ENCODE data around the gene STAG1.
A peak's percentile ranks its signal among the peaks of the same experiment; 100 is the strongest.
"Not testable (repeated sequence)": the region's sequence is repeated elsewhere in the genome, so short reads cannot be mapped to it uniquely, and the experiment has no call there.

STAG1 gene

GRCh38 chr3:136752172-136752421 lies at the start of gene STAG1:
Gene STAG1 (minus strand): TSS chr3:136752378. CDS start chr3:136630898, 121,480 bp downstream.
- DNase-seq (ENCODE audit: low read depth), result no peak

DNA sequence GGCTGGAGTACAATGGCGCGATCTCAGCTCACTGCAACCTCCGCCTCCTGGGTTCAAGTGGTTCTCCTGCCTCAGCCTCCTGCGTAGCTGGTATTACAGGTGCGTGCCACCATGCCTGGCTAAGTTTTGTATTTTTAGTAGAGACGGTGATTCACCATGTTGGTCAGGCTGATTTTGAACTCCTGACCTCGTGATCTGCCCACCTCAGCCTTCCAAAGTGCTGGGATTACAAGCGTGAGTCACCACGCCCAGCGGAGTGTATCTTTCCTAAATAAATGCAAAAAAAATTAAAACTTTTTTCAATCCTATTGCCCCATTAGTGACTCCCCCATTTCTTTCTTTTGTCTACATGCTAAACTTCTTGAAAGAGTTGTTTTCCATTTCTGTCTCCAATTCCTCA lies 49.0 kb upstream of the STAG1 start:
- DNase-seq (ENCODE audit: low read depth), result not testable (repeated sequence)

- no peak for DNase-seq (ENCODE audit: low read depth)
Measured at GRCh38 chr3:136792556-136793330, 40.6 kb upstream of the STAG1 start.

GRCh38 chr3:136790786-136791185 lies 38.6 kb upstream of the STAG1 start:
- no peak for DNase-seq (ENCODE audit: low read depth)

DNA sequence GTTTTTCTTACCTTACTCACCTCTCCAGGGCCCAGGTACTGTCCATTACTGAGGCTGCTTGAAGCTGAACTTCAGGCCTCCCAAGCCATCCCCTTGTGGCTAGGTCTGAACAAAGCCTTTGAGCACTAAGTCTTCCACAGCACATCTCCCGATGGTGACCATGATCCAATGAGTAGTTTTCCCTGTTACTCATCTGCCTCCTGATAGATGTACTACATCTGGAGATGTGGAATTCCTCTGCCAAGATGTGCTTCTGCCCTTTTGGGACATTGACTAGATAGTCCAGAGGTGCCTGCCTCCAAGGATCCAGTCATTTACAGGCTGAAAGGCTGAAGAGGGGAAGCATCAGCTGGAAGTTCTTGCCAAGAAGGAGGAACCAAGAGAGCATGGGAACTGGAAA lies 37.8 kb upstream of the STAG1 start:
- DNase-seq (ENCODE audit: low read depth), result no peak

DNA sequence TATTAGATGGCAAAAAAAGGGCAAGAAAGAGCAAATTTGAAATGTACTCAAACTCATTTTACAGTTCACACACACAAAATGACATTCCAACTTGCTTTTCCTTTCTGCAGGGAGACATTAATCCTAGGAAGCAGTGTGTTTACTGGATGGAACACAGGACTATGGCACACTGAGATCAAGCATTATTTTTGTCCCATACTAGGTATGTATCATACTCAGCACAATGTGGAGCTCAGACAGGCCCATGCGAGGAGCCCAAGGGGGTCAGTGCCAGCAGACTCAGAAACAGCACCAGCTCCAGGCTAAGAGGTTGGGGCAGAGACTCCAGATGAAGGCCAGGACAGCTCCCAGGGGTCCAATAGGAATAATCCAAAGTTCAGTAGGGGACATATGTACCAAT lies 36.0 kb upstream of the STAG1 start:
- DNase-seq (ENCODE audit: low read depth), result no peak

- DNase-seq (ENCODE audit: low read depth), result no peak
Measured at GRCh38 chr3:136787349-136787748, 35.2 kb upstream of the STAG1 start.

- no peak for DNase-seq (ENCODE audit: low read depth)
Measured at GRCh38 chr3:136783708-136784191, 31.6 kb upstream of the STAG1 start.

GRCh38 chr3:136780741-136781140 lies 28.6 kb upstream of the STAG1 start:
- no peak for DNase-seq (ENCODE audit: low read depth)

DNA sequence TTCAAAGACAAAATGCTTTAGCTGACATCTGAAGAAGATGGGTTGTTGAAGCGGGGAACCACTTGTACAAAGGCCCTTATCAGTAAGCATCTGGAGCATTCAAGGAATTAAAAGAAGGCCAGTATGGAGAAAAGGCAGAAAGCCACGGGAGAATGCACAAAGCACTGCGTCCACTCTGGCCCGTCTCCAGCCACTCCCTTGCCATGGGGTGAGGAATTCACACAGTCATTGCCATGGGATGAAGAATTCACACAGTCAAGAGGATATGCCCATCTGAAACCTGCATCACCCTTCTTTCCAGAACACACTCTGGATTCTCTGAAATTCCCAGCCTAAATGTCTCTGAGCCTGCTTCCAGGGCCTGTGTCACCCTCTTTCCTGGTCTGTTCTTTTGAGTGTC lies 26.7 kb upstream of the STAG1 start:
- no peak for DNase-seq (ENCODE audit: low read depth)

- no peak for DNase-seq (ENCODE audit: low read depth)
Measured at GRCh38 chr3:136772709-136773108, 20.5 kb upstream of the STAG1 start.

DNA sequence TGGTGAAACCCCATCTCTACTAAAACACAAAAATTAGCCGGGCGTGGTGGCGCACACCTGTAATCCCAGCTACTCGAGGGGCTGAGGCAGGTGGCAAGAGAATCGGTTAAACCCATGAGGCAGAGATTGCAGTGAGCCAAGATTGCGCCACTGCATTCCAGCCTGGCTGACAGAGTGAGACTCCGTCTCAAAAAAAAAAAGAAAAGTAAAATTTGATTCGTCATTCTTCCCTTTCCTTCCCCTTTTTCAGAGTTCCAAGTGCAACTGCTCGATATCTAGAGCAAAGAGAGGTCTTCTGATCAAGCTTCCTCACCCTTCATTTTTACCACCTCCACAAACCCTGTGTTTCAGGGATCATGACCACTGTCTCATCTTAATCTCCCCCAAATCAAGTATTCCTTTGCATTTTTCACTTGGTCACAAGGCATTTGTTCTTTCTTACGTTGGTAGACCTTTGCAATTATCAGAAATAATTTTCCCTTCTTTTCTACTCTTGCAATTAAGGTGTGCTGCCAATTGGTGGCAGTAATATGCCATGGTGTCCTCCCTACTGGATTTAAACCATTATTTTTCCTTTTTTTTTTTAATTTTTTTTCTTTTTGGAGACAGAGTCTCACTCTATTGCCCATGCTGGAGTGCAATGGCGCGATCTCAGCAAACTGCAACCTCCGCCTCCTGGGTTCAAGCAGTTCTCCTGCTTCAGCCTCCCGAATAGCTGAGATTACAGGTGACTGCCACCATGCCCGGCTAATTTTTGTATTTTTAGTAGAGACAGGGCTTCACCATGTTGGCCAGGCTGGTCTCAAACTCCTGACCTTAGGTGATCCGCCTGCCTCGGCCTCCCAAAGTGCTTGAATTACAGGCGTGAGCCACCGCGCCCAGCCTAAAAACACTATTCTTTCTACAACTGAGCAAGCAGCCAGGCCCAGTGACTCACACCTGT lies 6.3 kb upstream of the STAG1 start:
- DNase-seq (ENCODE audit: low read depth), result not testable (repeated sequence)

DNA sequence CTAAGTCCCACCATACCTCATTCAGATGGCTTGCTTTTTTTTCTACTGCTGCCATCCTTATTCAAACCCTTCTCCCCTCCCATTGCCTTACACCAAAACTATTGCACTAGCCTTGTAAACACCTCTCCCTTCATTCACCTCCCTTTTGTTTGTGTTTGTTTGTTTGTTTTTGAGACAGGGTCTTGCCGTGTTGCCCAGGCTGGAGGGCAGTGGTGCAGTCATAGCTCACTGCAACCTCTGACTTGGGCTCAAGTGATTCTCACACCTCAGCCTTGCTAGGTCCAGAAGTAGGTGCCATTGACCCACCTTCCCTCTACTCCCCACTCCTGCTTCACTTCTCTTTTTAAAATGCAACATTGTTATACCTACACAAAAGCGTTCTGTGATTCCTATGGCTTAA lies 3.0 kb upstream of the STAG1 start:
- no peak for DNase-seq (ENCODE audit: low read depth)

DNA sequence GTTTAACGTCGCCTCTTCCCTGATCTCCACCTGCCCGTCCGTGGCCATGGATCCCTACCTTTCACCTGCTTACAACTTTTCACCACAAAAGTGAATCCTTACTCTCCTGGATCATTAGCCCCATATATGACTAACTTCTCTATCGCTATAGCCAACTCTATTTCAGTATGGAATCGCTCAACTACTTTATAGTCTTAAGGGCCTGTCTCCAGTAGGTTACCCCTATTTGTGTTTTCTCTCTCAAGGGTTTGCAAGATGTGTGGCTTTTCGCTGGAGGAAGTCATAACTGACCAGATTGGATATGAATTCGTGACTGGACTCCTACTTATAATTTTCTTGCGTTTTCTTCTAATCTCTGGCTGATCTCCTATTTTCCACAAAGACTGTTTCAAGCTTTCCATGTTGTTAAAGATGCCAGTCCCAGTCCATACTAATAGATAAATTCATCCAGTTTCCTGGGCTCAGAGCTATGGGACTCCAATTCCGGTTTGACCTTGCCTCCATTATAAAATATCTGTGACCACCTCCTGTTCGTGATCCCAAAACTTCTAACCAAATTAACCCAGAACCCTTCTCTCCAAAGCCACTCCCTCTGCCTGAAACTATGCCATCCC lies 1.3 kb upstream of the STAG1 start:
- DNase-seq (ENCODE audit: low read depth), result no peak

- DNase-seq (ENCODE audit: low read depth), result peak; percentile 99
Measured at GRCh38 chr3:136752422-136753325, 496 bp upstream of the STAG1 start.

GRCh38 chr3:136751316-136752171 lies 634 bp downstream of the STAG1 start:
- peak; percentile 55 for DNase-seq (ENCODE audit: low read depth)

DNA sequence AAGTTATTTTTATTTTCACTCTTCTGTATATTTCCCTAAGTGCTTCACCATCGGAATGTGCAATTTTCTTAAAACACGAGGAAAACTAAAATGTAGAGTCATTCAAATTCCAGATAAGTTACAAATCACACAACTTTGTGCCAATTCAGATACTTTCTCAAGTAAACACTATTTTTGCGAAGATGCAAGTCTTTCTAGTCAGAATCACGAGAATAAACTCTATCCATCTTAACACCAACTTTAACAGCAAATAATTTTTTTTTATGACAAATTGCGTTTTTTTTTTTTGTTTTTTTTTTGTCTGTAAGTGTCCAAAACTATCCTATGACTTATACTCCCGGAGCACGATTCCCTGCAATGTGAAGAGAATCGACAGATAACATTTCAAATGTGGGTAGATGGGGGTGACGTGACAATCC lies 1.3 kb downstream of the STAG1 start:
- no peak for DNase-seq (ENCODE audit: low read depth)

GRCh38 chr3:136750209-136750896 lies 1.8 kb downstream of the STAG1 start:
- no peak for DNase-seq (ENCODE audit: low read depth)

DNA sequence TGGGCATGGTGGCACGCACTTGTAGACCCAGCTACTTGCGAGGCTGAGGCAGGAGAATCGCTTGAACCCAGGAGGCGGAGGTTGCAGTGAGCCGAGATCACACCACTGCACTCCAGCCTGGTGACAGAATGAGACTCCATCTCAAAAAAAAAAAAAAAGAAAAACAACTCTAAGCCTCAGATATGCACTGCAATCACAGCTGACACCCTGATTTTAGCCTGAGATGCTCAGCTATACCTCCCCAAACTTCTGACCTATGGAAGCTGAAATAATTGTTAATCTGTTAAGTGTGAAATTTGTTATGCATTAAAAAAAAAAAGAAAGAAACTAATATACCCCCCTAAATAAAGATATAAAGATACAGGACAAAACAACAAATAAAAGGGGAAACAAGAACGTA lies 2.6 kb downstream of the STAG1 start:
- DNase-seq (ENCODE audit: low read depth), result not testable (repeated sequence)

GRCh38 chr3:136749091-136749490 lies 3.1 kb downstream of the STAG1 start:
- no peak for DNase-seq (ENCODE audit: low read depth)

Data from activated T-helper 9 cell treated with anti-CD3 and anti-CD28 coated beads, Interleukin-2, amount 50 U/mL, for 16 hours (primary cell).